GM18498 (cell line): ENCODE data around the gene SNPH.
"Not testable (repeated sequence)": the region's sequence is repeated elsewhere in the genome, so short reads cannot be mapped to it uniquely, and the experiment has no call there.

Source experiments
- ATAC-seq: cut with Tn5 transposase; IDR thresholded peaks from one replicate; pipeline ENCODE4 v1.9.1; 2021; ENCODE audit warnings: mild to moderate bottlenecking, moderate library complexity; ENCODE audit not compliant: unreplicated experiment

Gene SNPH

DNA sequence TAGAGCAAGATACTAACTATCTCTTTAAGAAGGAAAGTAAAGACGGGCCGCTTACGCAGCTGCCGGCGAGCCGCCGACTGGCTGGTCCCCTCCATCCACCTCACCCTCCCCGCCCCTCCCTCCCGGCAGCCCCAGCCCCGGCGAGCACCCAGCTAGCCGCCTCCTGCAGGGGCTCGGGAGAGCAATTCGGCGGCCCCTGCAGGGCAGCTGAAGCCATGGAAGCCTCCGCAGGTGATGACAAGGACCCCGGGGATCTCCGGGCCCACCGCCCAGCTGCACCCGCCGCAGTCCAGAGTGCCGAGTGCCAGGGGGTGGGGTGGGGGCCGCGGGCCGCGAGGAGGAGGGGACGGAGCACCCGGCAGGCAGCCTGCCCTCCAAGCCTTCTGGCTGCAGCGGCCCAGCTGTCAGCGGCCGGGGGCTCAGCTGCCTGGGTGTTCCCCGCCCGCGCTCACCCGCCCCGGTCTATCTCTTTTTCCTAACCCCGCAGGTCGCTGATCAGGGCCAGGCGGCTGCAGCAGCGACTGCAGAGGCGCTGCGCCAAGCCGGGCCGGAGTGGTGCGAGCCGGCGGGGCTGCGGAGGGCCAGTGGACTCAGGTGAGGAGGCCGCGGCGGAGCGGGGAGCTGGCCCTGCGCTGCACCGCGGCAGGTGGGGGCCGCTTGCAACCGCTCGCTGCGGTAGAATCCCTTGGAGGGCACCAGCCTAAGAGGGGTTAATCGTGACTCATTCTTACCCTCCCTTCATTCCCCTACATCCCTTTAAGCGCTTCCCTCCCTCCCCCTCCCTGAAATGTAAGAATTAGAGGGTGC is at the start of gene SNPH:
Gene SNPH, plus strand, starts transcription at position 128 of the 807 bp plus-strand sequence. CDS start 29,946 bp downstream, outside the sequence.
- peak; percentile 85 for ATAC-seq

- ATAC-seq = not testable (repeated sequence)
Observed at GRCh38 chr20:1216527-1217427, 49.3 kb upstream of the SNPH start.

GRCh38 chr20:1222750-1223149 is 43.3 kb upstream of the SNPH start:
- not testable (repeated sequence) for ATAC-seq

DNA sequence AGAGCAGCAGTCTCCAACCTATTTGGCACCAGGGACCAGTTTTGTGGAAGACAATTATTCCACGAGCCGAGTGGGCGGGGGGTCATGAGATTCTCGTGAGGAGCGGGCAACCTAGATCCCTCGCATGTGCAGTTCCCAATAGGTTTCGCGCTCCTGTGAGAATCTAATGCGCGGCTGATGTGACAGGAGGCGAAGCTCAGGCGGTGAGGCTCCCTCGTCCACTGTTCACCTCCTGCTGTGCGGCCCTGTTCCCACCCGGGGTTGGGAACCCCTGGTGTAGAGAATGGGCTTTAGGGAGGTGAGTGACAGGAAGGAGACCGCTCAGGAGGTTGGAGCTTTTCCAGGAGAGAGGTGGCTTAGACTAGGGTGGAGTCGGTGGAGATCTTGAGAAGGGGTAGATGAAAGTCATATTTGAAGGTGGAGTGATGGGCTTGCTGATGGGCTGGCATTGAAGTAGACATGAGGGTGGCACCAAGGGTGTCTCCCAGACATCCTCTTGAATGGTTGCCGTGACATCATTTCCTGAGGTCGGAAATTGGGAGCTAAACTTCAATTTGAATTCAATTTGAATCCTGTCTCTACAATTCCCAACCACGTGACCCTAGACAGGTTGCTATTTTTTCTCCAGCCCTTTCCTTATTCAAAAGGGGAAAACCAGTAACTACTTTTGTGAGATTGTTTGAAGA is 41.7 kb upstream of the SNPH start:
- no peak for ATAC-seq

DNA sequence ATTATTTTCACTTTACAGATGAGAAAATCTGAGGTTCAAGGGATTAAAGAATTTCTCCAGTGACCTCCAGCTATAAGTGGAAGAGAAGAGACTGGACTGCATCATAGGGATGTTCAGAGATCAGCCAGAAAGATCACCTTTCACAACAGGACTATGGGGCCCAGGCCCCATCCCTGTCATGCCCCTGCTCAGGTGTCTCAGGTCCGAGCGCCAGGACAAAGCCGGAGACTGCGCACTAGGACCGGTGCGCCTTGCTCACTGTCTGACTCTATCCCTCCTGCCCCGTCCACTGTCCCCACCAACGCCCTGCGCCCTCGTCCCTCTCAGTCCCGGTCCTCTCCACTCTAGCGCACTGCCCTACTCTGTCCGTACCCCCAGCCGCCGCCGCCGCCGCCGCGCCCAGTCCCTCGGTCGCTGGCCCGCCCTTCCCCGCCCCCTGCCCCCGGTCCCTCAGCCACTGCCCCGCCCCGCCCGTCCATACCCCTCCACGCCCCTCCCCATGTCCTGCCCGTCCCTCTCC is 40.8 kb upstream of the SNPH start:
- peak; percentile 19 for ATAC-seq

- ATAC-seq = peak; percentile 47
Observed at GRCh38 chr20:1225783-1226654, 40.1 kb upstream of the SNPH start, which contains the start of gene RAD21L1. RAD21L1 (plus strand) TSS chr20:1226044; CDS start chr20:1228454, 2,410 bp downstream.

- ATAC-seq = no peak
Observed at GRCh38 chr20:1229541-1229940, 36.6 kb upstream of the SNPH start.

- no peak for ATAC-seq
Observed at GRCh38 chr20:1232286-1233111, 33.6 kb upstream of the SNPH start.

GRCh38 chr20:1240549-1240948 is 25.5 kb upstream of the SNPH start:
- no peak for ATAC-seq

DNA sequence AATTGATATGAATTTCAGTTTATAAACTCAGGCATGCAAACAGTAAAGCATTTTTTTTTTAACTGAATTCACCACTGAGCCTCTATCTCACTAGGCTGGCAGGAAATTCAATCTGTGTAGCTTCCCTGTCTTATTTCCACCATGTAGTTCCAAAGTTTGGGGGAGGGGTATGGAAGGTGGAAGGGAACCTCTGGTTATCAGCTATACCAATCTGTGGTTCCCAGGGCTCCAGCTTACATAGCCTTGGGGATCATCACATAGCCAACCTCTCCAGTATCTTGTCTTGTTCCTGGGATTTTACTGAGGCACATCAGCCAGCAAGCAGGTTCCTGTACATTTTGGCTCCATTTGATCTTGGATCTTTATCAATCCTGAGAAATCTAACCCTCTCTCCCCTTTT is 24.6 kb upstream of the SNPH start:
- no peak for ATAC-seq

GRCh38 chr20:1242099-1242498 is 24.0 kb upstream of the SNPH start:
- no peak for ATAC-seq

DNA sequence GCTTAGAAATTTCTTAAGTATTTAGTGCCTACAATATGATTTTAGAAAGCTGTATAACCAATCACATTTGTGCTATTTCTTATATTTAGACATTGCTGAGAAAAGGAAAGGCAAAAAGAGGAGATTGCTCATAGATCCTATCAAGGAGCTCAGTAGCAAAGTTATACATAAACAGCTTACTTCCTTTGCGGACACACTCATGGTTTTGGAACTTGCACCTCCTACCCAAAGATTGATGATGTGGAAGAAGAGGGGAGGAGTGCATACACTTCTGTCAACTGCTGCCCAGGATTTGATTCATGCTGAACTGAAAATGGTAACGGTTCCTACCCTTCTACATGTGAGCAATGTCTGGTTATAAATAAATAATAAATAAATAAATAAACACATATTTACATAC is 23.6 kb upstream of the SNPH start:
- ATAC-seq = no peak

DNA sequence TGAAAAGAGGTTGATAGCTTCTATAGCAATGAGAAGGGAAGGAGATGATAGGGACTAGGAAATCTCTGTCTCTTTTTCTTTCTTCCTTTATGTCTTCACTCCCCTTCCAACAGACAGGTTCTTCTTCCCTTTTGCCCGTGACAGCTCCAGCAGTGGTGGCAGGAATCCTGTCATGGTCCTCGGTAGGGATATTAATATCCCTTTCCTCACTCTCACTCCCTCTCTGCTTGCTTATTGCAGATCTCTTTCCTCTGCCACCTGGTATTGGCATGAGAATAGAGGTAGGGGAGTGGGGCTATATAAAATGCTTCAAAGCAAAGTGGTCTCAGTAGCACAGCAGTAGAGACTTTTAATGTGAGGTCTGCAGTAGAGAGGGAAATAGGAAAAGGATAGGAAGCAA is 20.5 kb upstream of the SNPH start:
- no peak for ATAC-seq

- peak; percentile 47 for ATAC-seq
Observed at GRCh38 chr20:1247689-1248088, 18.4 kb upstream of the SNPH start.

DNA sequence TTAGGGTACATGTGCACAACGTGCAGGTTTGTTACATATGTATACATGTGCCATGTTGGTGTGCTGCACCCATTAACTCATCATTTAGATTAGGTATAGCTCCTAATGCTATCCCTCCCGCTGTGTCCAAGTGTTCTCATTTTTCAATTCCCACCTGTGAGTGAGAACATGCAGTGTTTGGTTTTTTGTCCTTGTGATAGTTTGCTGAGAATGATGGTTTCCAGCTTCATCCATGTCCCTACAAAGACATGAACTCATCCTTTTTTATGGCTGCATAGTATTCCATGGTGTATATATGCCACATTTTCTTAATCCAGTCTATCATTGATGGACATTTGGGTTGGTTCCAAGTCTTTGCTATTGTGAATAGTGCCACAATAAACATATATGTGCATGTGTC is 15.8 kb upstream of the SNPH start:
- ATAC-seq = not testable (repeated sequence)

GRCh38 chr20:1252416-1252815 is 13.7 kb upstream of the SNPH start:
- no peak for ATAC-seq

DNA sequence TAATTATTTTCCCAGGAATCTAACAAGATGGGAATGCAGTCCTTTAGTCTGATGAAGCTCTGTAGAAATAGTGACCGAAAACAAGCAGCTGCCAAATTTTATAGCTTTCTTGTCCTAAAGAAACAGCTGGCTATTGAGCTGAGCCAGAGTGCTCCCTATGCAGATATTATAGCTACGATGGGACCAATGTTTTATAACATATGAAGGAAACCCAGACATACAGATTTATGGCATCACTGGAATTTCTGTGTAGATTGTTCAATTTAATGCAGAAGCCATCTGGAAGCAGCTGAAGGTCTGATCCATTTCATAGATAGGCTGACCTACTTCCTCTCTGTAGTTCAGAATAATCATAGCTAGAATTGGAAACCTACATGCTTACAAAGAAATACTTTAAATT is 11.8 kb upstream of the SNPH start:
- ATAC-seq = no peak

DNA sequence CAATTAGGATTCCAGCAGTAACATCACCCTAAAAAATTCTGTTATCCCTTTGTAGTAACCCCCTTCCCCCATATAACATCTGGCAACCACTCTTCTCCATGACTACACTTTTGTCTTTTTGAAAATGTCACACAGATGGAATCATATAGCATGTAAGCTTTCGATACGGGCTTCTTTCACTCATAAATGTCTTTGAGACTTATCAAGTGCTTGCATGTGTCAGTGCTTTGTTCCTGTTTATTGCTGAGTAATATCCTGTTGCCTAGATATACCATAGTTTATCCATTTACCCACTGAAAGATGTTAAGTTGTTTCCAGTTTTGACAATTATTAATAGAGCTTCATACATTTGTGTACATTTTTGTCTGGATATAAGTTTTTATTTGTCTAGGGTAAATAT is 10.4 kb upstream of the SNPH start:
- ATAC-seq = no peak

DNA sequence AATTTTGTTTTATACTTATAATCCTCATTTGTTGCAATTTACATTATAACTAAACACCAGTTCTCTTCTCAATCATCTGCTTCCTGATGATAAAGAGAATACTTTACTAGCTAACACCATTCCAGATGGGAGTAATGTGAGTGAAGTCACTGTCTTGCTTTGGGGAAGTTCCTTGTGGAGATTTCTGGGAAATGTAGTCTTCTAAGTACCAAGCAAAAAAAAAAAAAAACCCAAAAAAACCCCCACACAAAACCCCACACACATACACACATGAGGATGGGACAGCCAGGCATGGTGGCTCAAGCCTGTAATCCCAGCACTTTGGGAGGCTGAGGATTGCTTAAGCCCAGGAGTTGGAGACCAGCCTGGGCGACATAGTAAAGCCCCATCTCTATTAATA is 2.2 kb upstream of the SNPH start:
- no peak for ATAC-seq
